Hematopoietic multipotent progenitor cell treated with erythropoietin and hydrocortisone succinate and interleukin-3 and kit ligand, for 15 days (in vitro differentiated cells): Measurements from ENCODE around the gene TLR1.
"Not testable (repeated sequence)": the region's sequence is repeated elsewhere in the genome, so short reads cannot be mapped to it uniquely, and the experiment has no call there.

Source experiments
- DNase-seq: peaks from one replicate; pipeline ENCODE4 v3.0.0-alpha.2; 2015; ENCODE audit warnings: low spot score

Gene TLR1

GRCh38 chr4:38774181-38774955, 30.2 kb downstream of the TLR1 start:
- DNase-seq: no peak

GRCh38 chr4:38770281-38770680, 34.3 kb downstream of the TLR1 start:
- DNase-seq: not testable (repeated sequence)

GRCh38 chr4:38769857-38770256, 34.7 kb downstream of the TLR1 start:
- DNase-seq: no peak

- no peak for DNase-seq
These were observed 35.1 kb downstream of the TLR1 start for GRCh38 chr4:38769441-38769840.

GRCh38 chr4:38768968-38769394, 35.6 kb downstream of the TLR1 start:
- no peak for DNase-seq

- not testable (repeated sequence) for DNase-seq
These were observed 37.7 kb downstream of the TLR1 start for GRCh38 chr4:38766940-38767339.

- DNase-seq: no peak
These were observed 39.2 kb downstream of the TLR1 start for GRCh38 chr4:38765382-38765781.

GRCh38 chr4:38764277-38764676, 40.3 kb downstream of the TLR1 start:
- DNase-seq: no peak

- no peak for DNase-seq
These were observed 42.0 kb downstream of the TLR1 start for GRCh38 chr4:38762560-38762959.

GRCh38 chr4:38759790-38760122, 44.8 kb downstream of the TLR1 start:
- no peak for DNase-seq

GRCh38 chr4:38759113-38759789, 45.3 kb downstream of the TLR1 start:
- peak; percentile 51 for DNase-seq

- no peak for DNase-seq
These were observed 46.5 kb downstream of the TLR1 start for GRCh38 chr4:38757945-38758600.

- no peak for DNase-seq
These were observed 51.4 kb downstream of the TLR1 start for GRCh38 chr4:38752941-38753806.

GRCh38 chr4:38752372-38752940, 52.1 kb downstream of the TLR1 start:
- no peak for DNase-seq

GRCh38 chr4:38751341-38752010, 53.1 kb downstream of the TLR1 start:
- DNase-seq: no peak

GRCh38 chr4:38749336-38749735, 55.3 kb downstream of the TLR1 start:
- no peak for DNase-seq

- DNase-seq: no peak
These were observed 57.0 kb downstream of the TLR1 start for GRCh38 chr4:38747629-38748028.
